ENCODE data around the gene CDH23.
A peak's percentile ranks its signal among the peaks of the same experiment; 100 is the strongest.
"Not testable (repeated sequence)": the region's sequence is repeated elsewhere in the genome, so short reads cannot be mapped to it uniquely, and the experiment has no call there.

The CDH23 gene

DNA sequence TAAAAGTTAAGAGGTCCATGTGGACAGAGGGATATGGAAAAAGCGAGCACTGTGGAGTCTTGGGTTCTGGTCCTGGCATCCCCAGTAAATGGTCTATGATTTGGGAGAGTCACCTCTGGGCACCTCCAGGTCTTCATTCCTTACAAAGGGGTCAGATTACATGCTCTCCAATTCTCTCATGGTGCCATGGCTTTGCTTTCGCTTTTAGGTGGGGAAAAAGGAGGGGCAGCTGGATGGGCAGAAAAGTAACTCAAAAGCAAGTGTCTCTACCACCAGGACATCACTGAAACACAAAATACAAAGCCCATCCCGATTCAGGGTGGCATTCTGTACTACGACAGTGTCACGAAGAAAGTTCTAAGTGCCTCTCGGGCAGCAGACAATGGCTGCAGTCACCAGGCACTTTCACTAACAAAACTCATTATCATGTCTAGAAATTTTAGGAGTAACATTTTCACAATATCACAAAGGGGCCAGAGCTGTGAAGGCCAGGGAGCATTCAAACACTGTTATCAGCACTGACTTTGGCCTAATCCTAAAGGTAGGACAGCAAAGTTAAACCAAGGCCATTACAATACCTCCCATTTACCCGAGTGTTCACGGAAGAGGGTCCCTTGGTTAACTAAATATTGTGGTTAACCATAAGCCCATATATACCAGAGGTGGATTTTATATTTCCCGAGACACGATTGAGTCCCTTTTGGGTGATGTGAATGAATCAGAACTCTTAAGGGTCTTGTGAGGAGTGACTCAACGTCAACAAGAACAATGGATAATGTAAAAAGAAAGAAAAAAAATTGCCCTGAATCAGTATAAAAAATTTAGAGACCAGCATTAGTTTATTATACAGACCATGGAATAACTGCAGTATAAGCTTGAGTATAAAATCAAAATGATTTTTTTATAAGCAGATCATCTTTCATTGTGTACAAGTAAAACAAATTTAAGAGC, 451.9 kb downstream of the CDH23 start:
- no peak for DNase-seq

DNA sequence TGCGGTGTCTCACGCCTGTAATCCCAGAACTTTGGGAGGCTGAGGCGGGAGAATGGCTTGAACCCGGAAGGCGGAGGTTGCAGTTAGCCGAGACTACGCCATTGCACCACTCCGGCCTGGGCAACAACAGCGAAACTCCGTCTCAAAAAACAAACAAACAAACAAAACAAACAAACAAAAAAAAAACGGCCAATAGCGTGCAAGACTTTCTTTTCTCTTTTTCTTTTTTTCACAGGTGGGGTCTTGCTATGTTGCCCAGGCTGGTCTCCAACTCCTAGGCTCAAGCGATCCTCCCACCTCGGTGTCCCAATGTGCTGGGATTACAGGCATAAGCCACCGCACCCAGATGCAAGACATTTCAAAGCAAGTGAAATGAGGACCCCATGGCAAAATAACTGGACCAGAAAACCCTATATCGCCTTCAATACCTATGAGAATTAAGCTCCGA, 452.8 kb downstream of the CDH23 start:
- no peak for DNase-seq

DNA sequence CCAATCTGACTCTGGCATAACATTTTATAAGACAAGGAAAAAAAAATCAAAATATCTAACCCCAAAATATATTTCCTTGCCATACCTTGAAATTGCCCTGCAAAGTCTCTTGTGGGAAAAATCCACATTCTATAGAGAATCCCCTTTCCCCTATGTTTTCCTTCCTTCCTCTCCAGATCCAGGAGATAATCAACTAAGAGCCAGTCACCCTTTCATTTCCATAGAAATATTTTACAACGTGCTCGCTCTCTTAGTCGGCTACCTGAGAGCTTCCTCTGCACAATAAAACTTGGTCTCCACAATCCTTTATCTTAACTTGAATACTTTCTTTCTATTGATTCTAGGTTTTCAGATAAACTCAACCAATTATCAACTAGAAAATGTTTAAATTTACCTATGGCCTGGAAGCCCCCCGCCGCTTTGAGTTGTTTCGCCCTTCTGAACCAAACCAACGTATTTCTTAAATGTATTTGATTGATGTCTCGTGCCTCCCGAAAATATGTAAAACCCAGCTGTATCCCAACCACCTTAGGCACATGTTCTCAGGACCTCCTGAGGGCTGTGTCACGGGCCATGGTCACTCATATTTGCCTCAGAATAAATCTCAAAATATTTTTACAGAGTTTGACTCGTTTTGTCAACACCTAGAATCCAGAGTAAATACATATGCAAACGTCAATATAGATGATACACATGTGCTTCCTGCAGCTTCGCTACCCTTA, 453.5 kb downstream of the CDH23 start:
- DNase-seq, result no peak

DNA sequence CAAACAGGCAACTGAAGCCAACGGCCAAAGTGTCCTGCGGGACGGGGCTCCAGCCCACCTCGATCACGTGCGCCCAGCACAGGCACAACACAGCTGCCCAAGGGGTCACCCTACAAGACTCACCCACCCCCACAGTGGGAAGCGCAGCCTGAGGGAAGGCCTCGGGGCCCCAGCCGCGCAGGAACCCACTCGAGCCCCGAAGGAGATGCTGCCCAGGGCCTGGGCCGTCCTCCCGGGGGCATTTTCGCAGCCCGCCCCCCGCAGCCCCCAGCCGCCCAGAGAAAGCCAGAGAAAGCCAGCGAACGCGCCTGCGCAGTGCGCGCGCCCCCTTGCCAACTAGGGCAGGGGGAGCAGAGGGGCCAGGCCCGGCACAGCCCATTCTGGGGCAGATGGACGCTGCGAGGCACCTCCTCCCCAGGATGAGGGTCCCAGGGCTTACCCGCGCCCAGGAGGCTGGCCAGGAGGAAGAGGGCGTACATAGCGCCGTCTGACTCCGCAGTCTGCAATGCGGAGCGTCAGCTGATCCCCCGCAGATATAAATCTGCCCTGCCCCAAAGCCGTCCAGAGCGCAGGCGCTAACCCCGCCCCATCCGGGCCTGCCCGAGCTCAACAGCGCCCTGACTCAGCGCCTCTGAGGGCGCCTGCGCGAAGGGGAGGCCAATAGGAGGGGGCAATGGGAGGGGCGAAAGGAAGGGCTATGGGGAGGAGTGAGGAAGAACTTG, 454.2 kb downstream of the CDH23 start, which contains the start of gene PSAP:
TSS of gene PSAP (minus strand) at position 509 of the 722 bp plus-strand sequence. CDS start at position 479, 30 bp downstream.
- DNase-seq, result peak; percentile 100

DNA sequence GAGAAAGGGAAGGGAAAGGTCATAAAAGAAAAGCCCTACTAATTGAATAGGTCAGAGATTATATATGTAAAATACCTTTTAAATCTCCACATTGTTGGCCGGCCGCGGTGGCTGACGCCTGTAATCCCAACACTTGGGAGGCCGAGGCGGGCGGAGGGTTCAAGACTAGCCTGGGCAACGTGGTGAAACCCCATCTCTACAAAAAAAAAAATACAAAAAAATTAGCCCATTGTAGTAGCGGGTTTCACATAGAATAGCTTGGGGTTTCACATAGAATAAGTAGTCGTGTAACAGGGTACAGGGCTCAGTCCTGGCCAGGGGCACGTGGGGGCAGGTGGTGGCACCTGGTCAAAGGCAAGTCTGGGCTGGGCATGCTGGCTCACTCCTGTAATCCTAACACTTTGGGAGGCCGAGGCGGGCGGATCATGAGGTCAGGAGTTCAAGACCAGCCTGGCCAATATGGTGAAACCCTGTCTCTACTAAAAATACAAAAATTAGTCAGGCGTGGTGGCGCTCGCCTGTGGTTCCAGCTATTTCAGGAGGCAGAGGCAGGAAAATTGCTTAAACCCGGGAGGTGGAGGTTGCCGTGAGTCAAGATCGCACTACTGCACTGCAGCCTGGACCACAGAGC, 454.9 kb downstream of the CDH23 start:
- not testable (repeated sequence) for DNase-seq

DNA sequence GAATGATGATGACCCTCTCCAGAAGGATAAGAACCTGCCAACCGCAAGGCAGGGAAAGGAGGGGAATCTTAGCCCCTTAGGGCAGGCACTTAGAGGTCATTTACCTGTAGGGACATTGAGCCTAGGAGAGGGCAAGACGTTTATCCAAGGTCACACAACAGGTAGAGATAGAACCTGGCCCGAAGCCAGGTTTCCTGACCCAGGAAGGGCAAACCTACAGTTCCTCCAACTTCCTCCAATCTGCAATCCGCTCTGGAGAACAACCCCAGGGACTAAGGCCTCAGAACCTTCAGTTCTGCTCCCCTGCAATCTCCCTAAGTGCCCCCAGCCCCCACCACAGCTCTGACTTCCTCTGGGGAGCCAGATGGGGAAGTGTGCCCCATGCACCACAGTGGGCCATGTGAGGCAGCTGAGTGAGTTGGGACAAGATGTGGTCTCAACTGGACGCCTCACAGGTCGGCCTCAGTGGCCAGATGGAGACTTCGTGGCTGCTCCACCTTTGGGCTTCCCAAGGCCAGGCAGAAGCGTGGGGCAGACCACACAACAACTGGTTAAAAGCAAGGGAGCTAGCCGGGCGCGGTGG, 455.7 kb downstream of the CDH23 start:
- DNase-seq, result no peak

DNA sequence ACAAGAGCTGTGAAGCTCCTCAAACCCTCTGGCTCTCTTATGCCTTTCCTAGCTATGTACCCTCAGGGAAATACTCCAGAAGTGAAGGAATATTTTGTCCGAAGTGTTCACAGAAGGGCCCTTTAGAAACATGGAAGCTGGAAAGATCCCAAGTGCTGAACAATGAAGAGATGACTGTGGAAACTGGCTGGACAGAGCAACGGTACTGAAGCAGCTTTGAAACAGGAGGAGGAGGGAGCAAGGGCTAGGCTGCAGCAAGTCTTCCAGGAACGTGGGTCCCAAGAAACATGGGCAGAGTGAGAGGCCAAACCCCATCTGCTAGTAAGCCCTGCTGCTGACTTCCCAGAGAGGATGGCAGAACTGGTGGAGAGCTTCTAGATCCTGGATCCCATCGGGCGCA, 457.3 kb downstream of the CDH23 start:
- DNase-seq, result no peak

DNA sequence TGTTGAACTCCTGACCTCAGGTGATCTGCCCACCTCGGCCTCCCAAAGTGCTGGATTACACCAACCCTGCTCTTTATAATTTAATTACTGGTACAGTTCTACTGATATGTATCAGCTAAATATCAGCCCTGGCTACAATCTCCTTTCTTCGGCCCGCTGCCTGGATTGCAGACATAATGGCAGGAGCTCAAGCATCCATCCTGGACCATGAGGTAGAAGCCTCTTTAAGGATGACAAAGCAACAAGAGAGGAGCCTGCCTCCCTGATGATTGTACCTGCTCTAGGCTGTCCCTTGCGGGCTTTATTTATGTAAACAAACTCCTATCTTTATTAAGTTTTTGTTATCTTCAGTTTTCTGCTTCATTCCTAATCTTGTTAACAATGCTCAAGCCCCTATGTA, 459.9 kb downstream of the CDH23 start:
- no peak for DNase-seq

DNA sequence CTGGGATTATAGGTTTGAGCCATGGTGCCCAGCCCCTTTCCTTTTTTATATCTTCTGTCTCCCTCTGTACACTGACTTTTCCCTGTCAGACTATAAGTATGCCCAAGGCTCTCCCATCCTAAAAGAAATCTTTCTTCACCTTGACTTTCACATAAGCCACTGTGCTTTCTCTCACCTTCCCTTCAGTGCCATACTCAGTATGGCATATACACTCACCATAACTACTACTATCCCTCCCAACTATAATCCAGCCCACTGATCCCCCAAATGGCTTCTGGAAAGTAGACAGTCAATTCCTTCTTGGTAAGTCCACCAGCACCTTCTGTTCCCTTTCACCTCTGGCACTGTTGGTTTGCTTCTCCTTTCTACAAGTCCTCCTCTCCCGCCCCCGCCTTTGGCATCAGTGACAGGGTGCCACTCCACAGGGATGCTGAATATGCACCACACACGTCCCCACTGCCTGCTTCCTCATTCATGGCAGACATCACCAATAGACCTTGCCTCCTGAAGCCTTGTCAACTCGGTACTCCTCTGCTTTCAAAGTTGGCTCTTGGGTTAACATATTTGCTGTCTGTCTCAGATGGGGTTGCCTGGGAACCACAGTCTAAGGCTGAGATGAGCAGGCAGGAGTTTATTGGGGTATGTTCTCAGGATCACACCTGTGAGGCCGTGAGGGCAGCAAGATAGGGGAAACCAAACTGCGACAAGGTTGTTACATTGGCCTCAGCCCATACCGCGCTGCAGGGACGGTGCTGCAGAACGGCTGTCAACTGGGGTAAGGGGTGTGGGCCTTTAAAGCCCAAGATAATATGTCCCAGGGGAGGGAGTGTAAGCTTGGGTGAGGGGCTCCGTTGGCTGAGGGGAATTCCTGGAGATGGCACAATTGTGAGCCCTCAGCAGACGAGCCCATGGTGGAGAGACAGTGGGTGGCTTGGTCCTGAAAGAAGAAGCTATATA, 461.5 kb downstream of the CDH23 start:
- DNase-seq, result no peak

DNA sequence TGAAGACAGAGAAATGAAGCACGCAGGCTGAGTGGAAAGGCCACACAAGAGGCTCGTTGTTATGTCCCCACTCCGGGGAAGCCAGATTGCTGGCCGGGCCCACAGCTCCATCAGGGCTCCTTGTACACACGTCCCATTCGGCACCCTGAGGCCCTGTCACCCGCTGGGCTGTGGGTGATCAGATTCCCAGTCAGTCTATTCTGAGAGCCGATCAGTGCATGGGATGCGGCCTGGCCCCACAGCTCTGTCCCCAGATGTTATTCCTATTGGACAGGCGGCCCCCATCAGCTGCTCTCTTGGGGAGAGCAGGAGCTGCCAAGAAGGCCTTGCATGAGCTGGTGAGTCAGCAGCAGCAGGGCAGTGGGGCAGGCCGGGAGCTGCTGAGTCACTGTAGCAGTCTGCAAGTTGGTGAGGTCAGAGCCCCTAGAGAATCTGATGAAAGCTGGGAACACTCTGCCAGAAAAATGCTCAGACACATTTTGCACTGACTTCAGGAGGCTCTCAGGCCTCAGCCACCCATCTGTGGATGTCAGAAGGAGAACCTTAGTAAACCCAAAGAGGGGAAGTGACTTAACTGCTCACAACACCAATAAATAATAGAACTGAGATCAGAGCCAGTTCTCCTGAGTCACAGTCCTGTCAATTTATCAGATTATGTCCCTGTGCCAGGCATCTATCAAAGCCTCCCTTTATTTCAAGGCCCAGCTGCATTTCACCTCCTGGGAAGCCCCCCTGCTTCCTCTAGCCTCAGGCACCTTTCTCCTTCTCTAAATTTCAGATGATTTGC, 463.7 kb downstream of the CDH23 start:
- peak; percentile 72 for DNase-seq

DNA sequence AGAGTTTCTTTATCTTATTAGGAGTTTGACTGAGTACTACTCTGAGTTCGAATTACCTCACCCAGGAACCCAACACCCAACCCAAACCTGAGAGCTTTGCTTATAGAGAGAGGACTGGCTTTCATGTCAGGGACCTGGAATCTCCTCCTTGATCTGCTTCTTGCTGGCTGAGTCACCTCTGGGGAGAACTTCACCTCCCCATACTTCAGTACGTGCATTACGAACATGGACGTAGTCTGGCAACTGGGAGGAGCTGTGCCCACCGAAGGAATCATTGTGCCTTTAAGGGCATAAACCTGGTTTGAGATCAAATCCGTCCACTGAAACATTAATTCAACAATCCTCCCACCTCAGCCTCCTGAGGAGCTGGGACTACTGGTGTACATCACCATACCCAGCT, 466.5 kb downstream of the CDH23 start:
- DNase-seq, result no peak

DNA sequence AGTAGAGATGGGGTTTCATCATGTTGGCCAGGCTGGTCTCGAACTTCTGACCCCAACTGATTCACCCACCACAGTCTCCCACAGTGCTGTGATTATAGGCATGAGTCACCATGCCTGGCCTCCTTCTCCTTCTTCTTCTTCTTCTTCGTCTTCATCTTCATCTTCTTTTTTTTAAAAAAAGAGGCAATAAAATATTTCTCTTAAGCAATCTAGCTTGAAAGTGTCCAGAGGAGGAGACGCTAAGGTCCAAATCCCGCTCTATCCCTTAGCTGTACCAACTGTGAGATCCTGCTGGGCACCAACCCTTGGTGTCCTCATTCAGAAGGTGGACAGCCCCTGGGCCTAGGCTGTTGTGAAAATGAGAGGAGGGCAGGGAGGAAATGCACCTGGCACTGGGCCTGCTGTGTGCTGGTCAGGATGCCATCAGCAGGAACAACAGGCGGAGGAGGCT, 468.2 kb downstream of the CDH23 start:
- DNase-seq, result no peak
